22Rv1 (cell line): ENCODE measurements around the gene SMCHD1.

Experiments used
- ZFX ChIP-seq: fragments of 450-650 bp; IDR thresholded peaks from 2 replicates; pipeline ENCODE4 v1.6.1; 2017; ENCODE audit warnings: antibody characterized with exemption, borderline replicate concordance
- TF ChIP-seq, protein P1 (sequence below): fragments of 450-650 bp; IDR thresholded peaks from 2 replicates; pipeline ENCODE4 v1.5.1; 2017; ENCODE audit warnings: mild to moderate bottlenecking

DNA sequence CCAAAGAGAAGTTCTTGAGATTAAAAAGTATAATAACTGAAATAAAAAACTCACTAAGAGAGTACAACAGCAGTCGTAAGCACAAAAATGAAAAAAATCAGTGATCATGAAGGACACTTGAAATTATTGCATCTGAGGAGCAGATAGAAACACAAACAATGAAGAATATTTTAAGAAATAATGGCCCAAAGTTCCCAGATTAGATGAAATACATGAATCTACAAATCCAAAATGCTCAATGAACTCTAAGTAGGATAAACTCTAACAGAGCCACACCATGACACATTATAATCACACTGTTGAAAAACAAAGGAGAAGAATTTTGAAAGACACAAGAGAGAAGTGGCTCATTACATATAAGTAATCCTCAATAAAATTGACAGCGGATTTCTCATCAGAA, 159.4 kb downstream of the SMCHD1 start:
- TF ChIP-seq, protein P1, sequence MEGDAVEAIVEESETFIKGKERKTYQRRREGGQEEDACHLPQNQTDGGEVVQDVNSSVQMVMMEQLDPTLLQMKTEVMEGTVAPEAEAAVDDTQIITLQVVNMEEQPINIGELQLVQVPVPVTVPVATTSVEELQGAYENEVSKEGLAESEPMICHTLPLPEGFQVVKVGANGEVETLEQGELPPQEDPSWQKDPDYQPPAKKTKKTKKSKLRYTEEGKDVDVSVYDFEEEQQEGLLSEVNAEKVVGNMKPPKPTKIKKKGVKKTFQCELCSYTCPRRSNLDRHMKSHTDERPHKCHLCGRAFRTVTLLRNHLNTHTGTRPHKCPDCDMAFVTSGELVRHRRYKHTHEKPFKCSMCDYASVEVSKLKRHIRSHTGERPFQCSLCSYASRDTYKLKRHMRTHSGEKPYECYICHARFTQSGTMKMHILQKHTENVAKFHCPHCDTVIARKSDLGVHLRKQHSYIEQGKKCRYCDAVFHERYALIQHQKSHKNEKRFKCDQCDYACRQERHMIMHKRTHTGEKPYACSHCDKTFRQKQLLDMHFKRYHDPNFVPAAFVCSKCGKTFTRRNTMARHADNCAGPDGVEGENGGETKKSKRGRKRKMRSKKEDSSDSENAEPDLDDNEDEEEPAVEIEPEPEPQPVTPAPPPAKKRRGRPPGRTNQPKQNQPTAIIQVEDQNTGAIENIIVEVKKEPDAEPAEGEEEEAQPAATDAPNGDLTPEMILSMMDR, result no peak
- TF ChIP-seq ZFX, result no peak
